Right lobe of liver (tissue), 6 donors: ENCODE data around the gene RIIAD1. TPM values are rescaled to one million over a fixed set of nuclear protein-coding genes. Genes with fewer than 3 reads are reported as not detected.

Experiments used
- ATAC-seq, 4 donors: fragments of 200-7000 bp; cut with Tn5 transposase; one replicate each; pipeline ENCODE4 v1.9.1; 2020; ENCODE audit warnings: mild to moderate bottlenecking in 4 of 4, moderate library complexity in 4 of 4
- DNase-seq, 3 donors: peaks; one replicate each; pipeline ENCODE4 v3.0.0-alpha.2; 2020
- H3K27ac ChIP-seq, 3 donors: fragments of 200-600 bp; one replicate each; pipeline ENCODE4 v1.8.0; 2022
- H3K27me3 ChIP-seq, 2 donors: fragments of 200-600 bp; one replicate each; pipeline ENCODE4 v1.8.0; 2022
- H3K36me3 ChIP-seq, 4 donors: fragments of 200-600 bp; sonication (generic) in 1 of 4; one replicate each; pipeline versions ENCODE4 v1.5.1 to v1.8.0; 2017 to 2022; ENCODE audit warnings: control low read depth in 1 of 4
- H3K4me1 ChIP-seq, 4 donors: fragments of 200-600 bp; sonication (generic) in 1 of 4; one replicate each; pipeline versions ENCODE4 v1.5.1 to v1.8.0; 2017 to 2022; ENCODE audit warnings: control low read depth in 1 of 4
- H3K4me3 ChIP-seq, 3 donors: fragments of 200-600 bp; one replicate each; pipeline ENCODE4 v1.8.0; 2022
- H3K9me3 ChIP-seq, 4 donors: fragments of 200-600 bp; sonication (generic) in 1 of 4; one replicate each; pipeline versions ENCODE4 v1.5.1 to v1.8.0; 2017 to 2022; ENCODE audit warnings: control low read depth in 1 of 4
- POLR2A ChIP-seq: fragments of 450-650 bp; IDR thresholded peaks from one replicate; pipeline ENCODE4 v1.6.1; 2017; ENCODE audit warnings: antibody characterized with exemption, mild to moderate bottlenecking
- WGBS: methylation state at CpG from one replicate; pipeline ENCODE4 v1.1.6; 2018; ENCODE audit warnings: low coverage, low lambda C conversion rate; ENCODE audit not compliant: insufficient coverage; ENCODE audit errors: missing lambda C conversion rate; 5-methylcytosine and 5-hydroxymethylcytosine counted together
- intact Hi-C, 2 donors: fragments of 100-400 bp; cut with DNase I; formaldehyde crosslinking; loops; one replicate each; pipeline versions ENCODE4 v1.11.2 to v1.14.1; 2022
- total RNA-seq, 6 experiments: library from RNA; depleted of rRNA in 2 of 6; stranded (reverse); fragments of >200 nt in 2 of 6; fragmentation: NEBNext Ultra II Directional in 3 of 6; extraction: Animal tissue kit (Norgen Biotek cat#: 25700) in 3 of 6; gene quantifications; one replicate each; pipeline versions ENCODE4 v1.1.0 to v1.2.4, GENCODE V29; 2016 to 2023
- TF ChIP-seq, protein P1 (sequence below), 4 donors: fragments of 200-600 bp in 3 of 4; fragments of 450-650 bp in 1 of 4; IDR thresholded peaks; one replicate each; pipeline versions ENCODE4 v1.5.1 to v1.8.0; 2016 to 2022; ENCODE audit warnings: antibody characterized with exemption in 4 of 4, mild to moderate bottlenecking in 2 of 4
- donor health status: DM: no; HTN: yes; CAD: no.
- donor health status: DM: no; HTN: no; CAD: no.
- donor health status: DM: no; HTN: no; CAD: no.
- donor health status: DM: no; HTN: yes; CAD: no.
- donor health status: DM: no; HTN: yes; CAD: no.

RIIAD1 gene
- total RNA-seq, 6 experiments from 2014 or later = not detected

GRCh38 chr1:151741516-151741915 lies 20.2 kb downstream of the RIIAD1 start:
- TF ChIP-seq POLR2A = no peak
- TF ChIP-seq, protein P1, sequence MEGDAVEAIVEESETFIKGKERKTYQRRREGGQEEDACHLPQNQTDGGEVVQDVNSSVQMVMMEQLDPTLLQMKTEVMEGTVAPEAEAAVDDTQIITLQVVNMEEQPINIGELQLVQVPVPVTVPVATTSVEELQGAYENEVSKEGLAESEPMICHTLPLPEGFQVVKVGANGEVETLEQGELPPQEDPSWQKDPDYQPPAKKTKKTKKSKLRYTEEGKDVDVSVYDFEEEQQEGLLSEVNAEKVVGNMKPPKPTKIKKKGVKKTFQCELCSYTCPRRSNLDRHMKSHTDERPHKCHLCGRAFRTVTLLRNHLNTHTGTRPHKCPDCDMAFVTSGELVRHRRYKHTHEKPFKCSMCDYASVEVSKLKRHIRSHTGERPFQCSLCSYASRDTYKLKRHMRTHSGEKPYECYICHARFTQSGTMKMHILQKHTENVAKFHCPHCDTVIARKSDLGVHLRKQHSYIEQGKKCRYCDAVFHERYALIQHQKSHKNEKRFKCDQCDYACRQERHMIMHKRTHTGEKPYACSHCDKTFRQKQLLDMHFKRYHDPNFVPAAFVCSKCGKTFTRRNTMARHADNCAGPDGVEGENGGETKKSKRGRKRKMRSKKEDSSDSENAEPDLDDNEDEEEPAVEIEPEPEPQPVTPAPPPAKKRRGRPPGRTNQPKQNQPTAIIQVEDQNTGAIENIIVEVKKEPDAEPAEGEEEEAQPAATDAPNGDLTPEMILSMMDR (IDR thresholded peaks at IDR 0.05) = no peak
- 85% methylated on average over 4 of the region's 4 CpGs for WGBS
- Histone ChIP-seq H3K27me3 (no peaks in the 10 kb centered on the region), H3K36me3 (no peaks in the 10 kb centered on the region), H3K4me1 (peaks cover 0 to 23% (median 8%) of the 10 kb centered on the region in 4 donors), H3K4me3 (no peak overlapping the region), H3K9me3 (no peaks in the 10 kb centered on the region), H3K27ac (no peak overlapping the region)
- no peak for ATAC-seq
- intact Hi-C loops = no loop called here
- DNase-seq = no peak

GRCh38 chr1:151756291-151756690 lies 35.0 kb downstream of the RIIAD1 start:
- Histone ChIP-seq H3K27ac (no peak overlapping the region), H3K9me3 (no peaks in the 10 kb centered on the region), H3K4me1 (no peaks in the 10 kb centered on the region), H3K4me3 (no peak overlapping the region), H3K36me3 (peaks cover 0 to 18% (median 6%) of the 10 kb centered on the region in 4 donors), H3K27me3 (no peaks in the 10 kb centered on the region)
- WGBS = 78% methylated on average over 1 of the region's 1 CpG
- intact Hi-C loops = no loop called here
- ATAC-seq = no peak
- TF ChIP-seq POLR2A = no peak
- TF ChIP-seq, protein P1 (IDR thresholded peaks at IDR 0.05) = no peak
- no peak for DNase-seq

GRCh38 chr1:151759241-151759640 lies 37.9 kb downstream of the RIIAD1 start:
- no peak overlapping the region for H3K4me3 ChIP-seq
- H3K36me3 ChIP-seq = peaks cover 0 to 26% (median 6%) of the 10 kb centered on the region in 4 donors
- no peaks in the 10 kb centered on the region for H3K9me3 ChIP-seq
- intact Hi-C loops = no loop called here
- H3K4me1 ChIP-seq = peaks cover 0 to 11% (median 2%) of the 10 kb centered on the region in 4 donors
- DNase-seq (no peak), ATAC-seq (no peak)
- TF ChIP-seq, protein P1 (IDR thresholded peaks at IDR 0.05) = no peak
- no peak for TF ChIP-seq POLR2A
- no peak overlapping the region for H3K27ac ChIP-seq
- H3K27me3 ChIP-seq = no peaks in the 10 kb centered on the region

DNA sequence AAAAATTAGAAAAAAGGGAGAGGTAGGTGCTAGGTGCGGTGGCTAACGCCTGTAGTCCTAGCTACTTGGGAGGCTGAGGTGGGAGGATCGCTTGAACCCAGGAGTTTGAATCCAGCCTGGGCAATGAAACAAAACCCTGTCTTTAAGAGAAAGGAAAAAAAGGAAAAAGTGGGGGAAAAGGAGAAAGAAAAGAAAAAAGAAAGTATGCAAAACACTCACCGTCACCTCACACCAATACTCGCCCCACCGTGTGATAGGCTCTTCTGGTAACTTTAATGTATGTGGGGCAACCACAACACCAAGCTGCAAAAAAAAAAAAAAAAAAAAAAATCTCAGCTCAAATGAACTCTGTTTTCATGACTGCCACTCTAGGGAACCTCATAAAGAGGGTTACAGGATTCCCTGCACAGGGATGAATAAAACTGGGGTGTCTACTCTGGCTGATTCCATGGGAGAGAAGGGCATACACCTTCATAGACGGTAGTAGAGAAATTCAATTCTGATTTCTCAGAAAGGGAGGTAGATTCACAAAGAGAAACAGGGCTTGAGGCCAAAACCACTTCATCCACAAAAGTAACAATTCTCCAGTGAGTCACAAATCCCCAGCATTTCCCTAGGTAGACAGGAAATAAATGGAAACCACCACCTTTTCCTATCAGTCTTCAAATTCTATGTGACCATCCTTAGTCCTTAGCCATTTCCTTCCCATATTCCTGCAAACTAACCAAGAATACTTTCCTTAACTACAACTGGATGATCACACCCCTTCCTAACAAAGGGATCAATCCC lies 39.5 kb downstream of the RIIAD1 start:
- Histone ChIP-seq H3K4me1 (peaks cover 0 to 17% (median 4%) of the 10 kb centered on the region in 4 donors), H3K9me3 (no peaks in the 10 kb centered on the region), H3K36me3 (peaks cover 0 to 26% (median 6%) of the 10 kb centered on the region in 4 donors), H3K27me3 (no peaks in the 10 kb centered on the region), H3K27ac (no peak overlapping the region), H3K4me3 (no peak overlapping the region)
- DNase-seq (no peak), ATAC-seq (no peak)
- intact Hi-C loops = no loop called here
- WGBS = 93% methylated on average over 6 of the region's 7 CpGs
- no peak for TF ChIP-seq POLR2A
- TF ChIP-seq, protein P1 (IDR thresholded peaks at IDR 0.05) = no peak
